HCEC 1CT (cell line): Measurements from ENCODE around the gene CRTC3.

Experiments
- DNase-seq: peaks from one replicate; pipeline ENCODE4 v3.0.0-alpha.2; 2017

The CRTC3 gene

GRCh38 chr15:90523373-90523772, 6.3 kb upstream of the CRTC3 start:
- DNase-seq = no peak

- peak; percentile 20 for DNase-seq
Observed at GRCh38 chr15:90524018-90524803, 5.5 kb upstream of the CRTC3 start.

- DNase-seq = no peak
Observed at GRCh38 chr15:90529011-90529370, 732 bp upstream of the CRTC3 start.

- peak; percentile 28 for DNase-seq
Observed at GRCh38 chr15:90530250-90531051, 728 bp downstream of the CRTC3 start.

GRCh38 chr15:90531147-90531546, 1.4 kb downstream of the CRTC3 start:
- DNase-seq = peak; percentile 4

- no peak for DNase-seq
Observed at GRCh38 chr15:90535254-90535653, 5.5 kb downstream of the CRTC3 start.

- no peak for DNase-seq
Observed at GRCh38 chr15:90539789-90540188, 10.1 kb downstream of the CRTC3 start.

GRCh38 chr15:90540768-90541167, 11.0 kb downstream of the CRTC3 start:
- DNase-seq = no peak

GRCh38 chr15:90545095-90545494, 15.4 kb downstream of the CRTC3 start:
- DNase-seq = peak; percentile 28

GRCh38 chr15:90547540-90547939, 17.8 kb downstream of the CRTC3 start:
- no peak for DNase-seq

GRCh38 chr15:90550919-90551318, 21.2 kb downstream of the CRTC3 start:
- no peak for DNase-seq

- peak; percentile 92 for DNase-seq
Observed at GRCh38 chr15:90552162-90552928, 22.6 kb downstream of the CRTC3 start.

GRCh38 chr15:90552929-90553211, 23.1 kb downstream of the CRTC3 start:
- no peak for DNase-seq

GRCh38 chr15:90553248-90553745, 23.6 kb downstream of the CRTC3 start:
- peak; percentile 84 for DNase-seq

GRCh38 chr15:90557186-90558084, 27.7 kb downstream of the CRTC3 start:
- DNase-seq = no peak

GRCh38 chr15:90558171-90558573, 28.4 kb downstream of the CRTC3 start:
- no peak for DNase-seq

GRCh38 chr15:90559119-90559518, 29.4 kb downstream of the CRTC3 start:
- DNase-seq = no peak

- peak; percentile 27 for DNase-seq
Observed at GRCh38 chr15:90560229-90560776, 30.6 kb downstream of the CRTC3 start.

GRCh38 chr15:90561344-90562244, 31.9 kb downstream of the CRTC3 start:
- DNase-seq = peak; percentile 7

- no peak for DNase-seq
Observed at GRCh38 chr15:90562669-90563068, 32.9 kb downstream of the CRTC3 start.

- no peak for DNase-seq
Observed at GRCh38 chr15:90563463-90563862, 33.7 kb downstream of the CRTC3 start.
